Measurements from ENCODE around the gene LGR5.

Gene LGR5

DNA sequence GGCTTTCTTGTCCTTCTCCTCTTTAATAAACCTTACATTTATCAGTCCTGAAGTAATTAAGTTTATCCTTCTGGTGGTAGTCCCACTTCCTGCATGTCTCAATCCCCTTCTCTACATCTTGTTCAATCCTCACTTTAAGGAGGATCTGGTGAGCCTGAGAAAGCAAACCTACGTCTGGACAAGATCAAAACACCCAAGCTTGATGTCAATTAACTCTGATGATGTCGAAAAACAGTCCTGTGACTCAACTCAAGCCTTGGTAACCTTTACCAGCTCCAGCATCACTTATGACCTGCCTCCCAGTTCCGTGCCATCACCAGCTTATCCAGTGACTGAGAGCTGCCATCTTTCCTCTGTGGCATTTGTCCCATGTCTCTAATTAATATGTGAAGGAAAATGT, 144.8 kb downstream of the LGR5 start:
- Histone ChIP-seq H3K36me3 (ENCODE audit: insufficient read depth, insufficient read length, low read length) (no peaks in the 10 kb centered on the region), H3K9me3 (ENCODE audit: insufficient read depth, low read length) (peaks cover 11% of the 10 kb centered on the region; the same call in 1 of the 2 replicates), H3K4me1 (ENCODE audit: insufficient read depth, insufficient read length) (no peaks in the 10 kb centered on the region), H3K9ac (ENCODE audit: insufficient read length, low read depth) (no peak overlapping the region), H3K4me3 (ENCODE audit: insufficient read length, low read depth) (no peak overlapping the region), H3K27me3 (ENCODE audit: insufficient read depth, insufficient read length) (no peaks in the 10 kb centered on the region)
- DNase-seq (ENCODE audit: low read depth, low spot score), result no peak
- TF ChIP-seq SUZ12 (IDR thresholded peaks at IDR 0.05; ENCODE audit: extremely low read depth, insufficient read depth, insufficient read length) (no peak), YY1 (IDR thresholded peaks at IDR 0.05; ENCODE audit: insufficient read depth, insufficient read length) (no peak), ZNF274 (IDR thresholded peaks at IDR 0.05; ENCODE audit: low read depth, low read length) (no peak)

GRCh38 chr12:71585218-71585617, 145.6 kb downstream of the LGR5 start:
- TF ChIP-seq YY1 (IDR thresholded peaks at IDR 0.05; ENCODE audit: insufficient read depth, insufficient read length) (no peak), ZNF274 (IDR thresholded peaks at IDR 0.05; ENCODE audit: low read depth, low read length) (no peak), SUZ12 (IDR thresholded peaks at IDR 0.05; ENCODE audit: extremely low read depth, insufficient read depth, insufficient read length) (no peak)
- Histone ChIP-seq H3K9ac (ENCODE audit: insufficient read length, low read depth) (no peak overlapping the region), H3K9me3 (ENCODE audit: insufficient read depth, low read length) (peaks cover 11% of the 10 kb centered on the region; the same call in 1 of the 2 replicates), H3K4me1 (ENCODE audit: insufficient read depth, insufficient read length) (no peaks in the 10 kb centered on the region), H3K27me3 (ENCODE audit: insufficient read depth, insufficient read length) (no peaks in the 10 kb centered on the region), H3K36me3 (ENCODE audit: insufficient read depth, insufficient read length, low read length) (no peaks in the 10 kb centered on the region), H3K4me3 (ENCODE audit: insufficient read length, low read depth) (no peak overlapping the region)
- no peak for DNase-seq (ENCODE audit: low read depth, low spot score)

GRCh38 chr12:71587012-71587411, 147.4 kb downstream of the LGR5 start:
- no peak for TF ChIP-seq ZNF274 (IDR thresholded peaks at IDR 0.05; ENCODE audit: low read depth, low read length)
- no peak for TF ChIP-seq SUZ12 (IDR thresholded peaks at IDR 0.05; ENCODE audit: extremely low read depth, insufficient read depth, insufficient read length)
- no peak for TF ChIP-seq YY1 (IDR thresholded peaks at IDR 0.05; ENCODE audit: insufficient read depth, insufficient read length)

GRCh38 chr12:71589478-71589881, 149.9 kb downstream of the LGR5 start:
- no peak for DNase-seq (ENCODE audit: low read depth, low spot score)
- no peak for TF ChIP-seq ZNF274 (IDR thresholded peaks at IDR 0.05; ENCODE audit: low read depth, low read length)
- H3K9me3 ChIP-seq (ENCODE audit: insufficient read depth, low read length), result peaks cover 11% of the 10 kb centered on the region; the same call in 1 of the 2 replicates
- H3K4me1 ChIP-seq (ENCODE audit: insufficient read depth, insufficient read length), result no peaks in the 10 kb centered on the region
- H3K4me3 ChIP-seq (ENCODE audit: insufficient read length, low read depth), result no peak overlapping the region
- no peaks in the 10 kb centered on the region for H3K36me3 ChIP-seq (ENCODE audit: insufficient read depth, insufficient read length, low read length)
- no peaks in the 10 kb centered on the region for H3K27me3 ChIP-seq (ENCODE audit: insufficient read depth, insufficient read length)
- H3K9ac ChIP-seq (ENCODE audit: insufficient read length, low read depth), result no peak overlapping the region

More at GRCh38 chr12:71587012-71587411, 147.4 kb downstream of the LGR5 start:
- Histone ChIP-seq H3K4me1 (ENCODE audit: insufficient read depth, insufficient read length) (no peaks in the 10 kb centered on the region), H3K4me3 (ENCODE audit: insufficient read length, low read depth) (no peak overlapping the region), H3K9ac (ENCODE audit: insufficient read length, low read depth) (no peak overlapping the region), H3K36me3 (ENCODE audit: insufficient read depth, insufficient read length, low read length) (no peaks in the 10 kb centered on the region), H3K27me3 (ENCODE audit: insufficient read depth, insufficient read length) (no peaks in the 10 kb centered on the region), H3K9me3 (ENCODE audit: insufficient read depth, low read length) (peaks cover 11% of the 10 kb centered on the region; the same call in 1 of the 2 replicates)
- no peak for DNase-seq (ENCODE audit: low read depth, low spot score)

GRCh38 chr12:71591601-71592000, 152.0 kb downstream of the LGR5 start:
- H3K36me3 ChIP-seq (ENCODE audit: insufficient read depth, insufficient read length, low read length), result no peaks in the 10 kb centered on the region
- no peaks in the 10 kb centered on the region for H3K4me1 ChIP-seq (ENCODE audit: insufficient read depth, insufficient read length)
- H3K9me3 ChIP-seq (ENCODE audit: insufficient read depth, low read length), result peaks cover 11% of the 10 kb centered on the region; the same call in 1 of the 2 replicates
- H3K4me3 ChIP-seq (ENCODE audit: insufficient read length, low read depth), result no peak overlapping the region
- no peaks in the 10 kb centered on the region for H3K27me3 ChIP-seq (ENCODE audit: insufficient read depth, insufficient read length)
- DNase-seq (ENCODE audit: low read depth, low spot score), result peak; percentile 51
- H3K9ac ChIP-seq (ENCODE audit: insufficient read length, low read depth), result no peak overlapping the region
- TF ChIP-seq YY1 (IDR thresholded peaks at IDR 0.05; ENCODE audit: insufficient read depth, insufficient read length) (no peak), ZNF274 (IDR thresholded peaks at IDR 0.05; ENCODE audit: low read depth, low read length) (no peak), SUZ12 (IDR thresholded peaks at IDR 0.05; ENCODE audit: extremely low read depth, insufficient read depth, insufficient read length) (no peak)

DNA sequence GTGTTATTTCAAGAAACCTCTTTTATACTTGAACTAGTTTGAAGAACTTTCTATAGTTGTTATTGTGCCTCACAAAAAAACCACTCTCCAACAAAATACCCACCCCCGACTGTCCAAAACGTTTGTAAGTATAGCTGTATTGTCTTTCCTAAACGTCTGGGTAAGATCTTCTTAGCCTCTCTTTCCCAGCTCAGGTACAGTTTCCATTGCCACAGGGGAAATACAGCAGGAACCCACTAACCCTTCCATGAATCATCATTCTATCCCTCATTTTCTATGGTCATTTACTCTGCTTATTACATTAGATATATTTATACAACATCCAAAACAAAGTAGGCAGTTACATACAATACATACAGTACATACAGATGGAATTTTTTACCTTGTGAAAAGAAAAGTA, 153.2 kb downstream of the LGR5 start:
- Histone ChIP-seq H3K4me1 (ENCODE audit: insufficient read depth, insufficient read length) (no peaks in the 10 kb centered on the region), H3K9ac (ENCODE audit: insufficient read length, low read depth) (no peak overlapping the region), H3K4me3 (ENCODE audit: insufficient read length, low read depth) (no peak overlapping the region), H3K36me3 (ENCODE audit: insufficient read depth, insufficient read length, low read length) (no peaks in the 10 kb centered on the region), H3K9me3 (ENCODE audit: insufficient read depth, low read length) (peaks cover under 1% of the 10 kb centered on the region; the same call in 1 of the 2 replicates), H3K27me3 (ENCODE audit: insufficient read depth, insufficient read length) (no peaks in the 10 kb centered on the region)
- no peak for TF ChIP-seq SUZ12 (IDR thresholded peaks at IDR 0.05; ENCODE audit: extremely low read depth, insufficient read depth, insufficient read length)
- TF ChIP-seq ZNF274 (IDR thresholded peaks at IDR 0.05; ENCODE audit: low read depth, low read length), result no peak
- no peak for TF ChIP-seq YY1 (IDR thresholded peaks at IDR 0.05; ENCODE audit: insufficient read depth, insufficient read length)
- no peak for DNase-seq (ENCODE audit: low read depth, low spot score)

DNA sequence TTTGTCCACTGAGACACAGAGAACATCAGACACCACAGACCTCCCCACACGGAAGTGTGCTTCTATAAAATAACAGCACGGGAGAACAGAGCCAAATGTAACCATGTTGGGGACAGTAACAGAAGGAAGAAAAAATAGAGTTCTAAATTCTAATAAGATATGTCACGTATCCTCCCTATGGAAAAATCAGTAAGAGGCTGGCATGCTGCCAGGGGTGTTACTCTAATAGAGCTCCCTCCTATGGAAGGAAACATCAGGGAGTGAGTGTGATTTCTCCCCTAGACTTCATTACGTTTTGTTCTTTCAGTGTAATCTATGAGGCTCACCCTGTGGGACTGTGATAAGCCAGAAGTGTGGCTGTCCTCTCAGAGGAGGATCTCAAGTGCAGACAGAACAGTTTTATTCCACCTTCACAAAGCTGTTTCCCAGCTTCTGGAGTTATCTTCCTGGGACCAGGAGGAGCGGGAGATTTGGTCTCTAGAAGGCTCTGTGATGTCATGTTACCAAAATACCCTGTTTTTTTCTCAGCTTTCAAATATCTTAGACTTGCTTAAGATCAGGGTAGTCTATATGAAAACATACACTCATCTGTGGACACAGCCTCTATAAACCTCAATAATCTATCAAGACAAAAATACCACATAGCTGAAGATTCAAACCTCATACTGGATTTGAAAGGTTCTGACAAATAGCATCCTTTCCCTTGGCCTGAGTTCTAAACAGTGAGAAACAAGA, 154.8 kb downstream of the LGR5 start:
- no peak overlapping the region for H3K9ac ChIP-seq (ENCODE audit: insufficient read length, low read depth)
- TF ChIP-seq ZNF274 (IDR thresholded peaks at IDR 0.05; ENCODE audit: low read depth, low read length) (no peak), SUZ12 (IDR thresholded peaks at IDR 0.05; ENCODE audit: extremely low read depth, insufficient read depth, insufficient read length) (no peak), YY1 (IDR thresholded peaks at IDR 0.05; ENCODE audit: insufficient read depth, insufficient read length) (no peak)

More for the DNA sequence above, 154.8 kb downstream of the LGR5 start:
- Histone ChIP-seq H3K36me3 (ENCODE audit: insufficient read depth, insufficient read length, low read length) (no peaks in the 10 kb centered on the region), H3K4me3 (ENCODE audit: insufficient read length, low read depth) (no peak overlapping the region), H3K9me3 (ENCODE audit: insufficient read depth, low read length) (no peaks in the 10 kb centered on the region), H3K4me1 (ENCODE audit: insufficient read depth, insufficient read length) (no peaks in the 10 kb centered on the region), H3K27me3 (ENCODE audit: insufficient read depth, insufficient read length) (no peaks in the 10 kb centered on the region)
- DNase-seq (ENCODE audit: low read depth, low spot score), result no peak

Measured in NT2/D1 (cell line).